OCI-LY1 (cell line): Measurements from ENCODE around the gene DYNC2I2.

Experiments
- H2AFZ ChIP-seq: fragments of 200-600 bp; sonication (generic), shearing (Covaris generic); 2 replicates; pipeline ENCODE4 v1.6.0; 2014; ENCODE audit warnings: antibody characterized with exemption, mild to moderate bottlenecking, low read length
- H3F3A ChIP-seq: fragments of 200-600 bp; sonication (generic), shearing (Covaris generic); 2 replicates; pipeline ENCODE4 v1.6.0; 2014; ENCODE audit warnings: mild to moderate bottlenecking, antibody characterized with exemption, low read length, moderate library complexity; ENCODE audit not compliant: insufficient read depth
- H3K27ac ChIP-seq: fragments of 200-600 bp; sonication (generic); 2 replicates; pipeline ENCODE4 v1.5.1; 2014; ENCODE audit warnings: low read length, mixed run types, mild to moderate bottlenecking, low read depth; ENCODE audit not compliant: poor library complexity, severe bottlenecking
- H3K27me3 ChIP-seq: fragments of 200-600 bp; sonication (generic); 2 replicates; pipeline ENCODE4 v1.6.0; 2014; ENCODE audit warnings: antibody characterized with exemption, mild to moderate bottlenecking, low read length, moderate library complexity; ENCODE audit not compliant: insufficient read depth
- H3K36me3 ChIP-seq: fragments of 200-600 bp; sonication (generic); 2 replicates; pipeline ENCODE4 v1.6.1; 2014; ENCODE audit warnings: mild to moderate bottlenecking, antibody characterized with exemption, low read length, moderate library complexity, mixed read lengths; ENCODE audit not compliant: insufficient read depth
- H3K4me1 ChIP-seq: fragments of 200-600 bp; sonication (generic); 2 replicates; pipeline ENCODE4 v1.5.1; 2014; ENCODE audit warnings: mild to moderate bottlenecking, low read length, moderate library complexity; ENCODE audit not compliant: insufficient read depth, severe bottlenecking
- H3K4me2 ChIP-seq: fragments of 200-600 bp; sonication (generic), shearing (Covaris generic); 2 replicates; pipeline ENCODE4 v1.6.1; 2014; ENCODE audit warnings: low read length
- H3K4me3 ChIP-seq: fragments of 200-600 bp; sonication (generic); 2 replicates; pipeline ENCODE4 v1.5.1; 2014; ENCODE audit warnings: low read length, low read depth, mild to moderate bottlenecking, mixed read lengths; ENCODE audit not compliant: poor library complexity, severe bottlenecking
- H3K79me2 ChIP-seq: fragments of 200-600 bp; shearing (Covaris generic); 2 replicates; pipeline ENCODE4 v1.6.1; 2016; ENCODE audit warnings: mixed run types, low read length, mixed read lengths; ENCODE audit not compliant: insufficient read depth
- H3K9ac ChIP-seq: fragments of 200-600 bp; sonication (generic), shearing (Covaris generic); 2 replicates; pipeline ENCODE4 v1.6.1; 2014; ENCODE audit warnings: mild to moderate bottlenecking, low read length, mixed read lengths
- H3K9me2 ChIP-seq: fragments of 200-600 bp; sonication (generic), shearing (Covaris generic); 2 replicates; pipeline ENCODE4 v1.6.1; 2014; ENCODE audit warnings: low read depth, mild to moderate bottlenecking, low read length, mixed read lengths
- H3K9me3 ChIP-seq: fragments of 200-600 bp; shearing (Covaris generic); 2 replicates; pipeline ENCODE4 v1.6.1; 2014; ENCODE audit warnings: low read length, mixed read lengths
- H4K20me1 ChIP-seq: fragments of 200-600 bp; sonication (generic), shearing (Covaris generic); 2 replicates; pipeline ENCODE4 v1.6.0; 2016; ENCODE audit warnings: mild to moderate bottlenecking, low read length; ENCODE audit not compliant: insufficient read depth
- EZH2 ChIP-seq: fragments of 200-600 bp; sonication (generic), shearing (Covaris generic); IDR thresholded peaks from 2 replicates; pipeline ENCODE4 v1.8.0; 2017; ENCODE audit warnings: borderline replicate concordance, mixed run types, mild to moderate bottlenecking, antibody characterized with exemption, low read length, moderate library complexity, mixed read lengths
- TF ChIP-seq, protein P1 (sequence below): fragments of 200-600 bp; sonication (generic), shearing (Covaris generic); IDR thresholded peaks from 2 replicates; pipeline ENCODE4 v1.5.1; 2017; ENCODE audit warnings: mild to moderate bottlenecking, antibody characterized with exemption, low read length, moderate library complexity, mixed read lengths

The DYNC2I2 gene

DNA sequence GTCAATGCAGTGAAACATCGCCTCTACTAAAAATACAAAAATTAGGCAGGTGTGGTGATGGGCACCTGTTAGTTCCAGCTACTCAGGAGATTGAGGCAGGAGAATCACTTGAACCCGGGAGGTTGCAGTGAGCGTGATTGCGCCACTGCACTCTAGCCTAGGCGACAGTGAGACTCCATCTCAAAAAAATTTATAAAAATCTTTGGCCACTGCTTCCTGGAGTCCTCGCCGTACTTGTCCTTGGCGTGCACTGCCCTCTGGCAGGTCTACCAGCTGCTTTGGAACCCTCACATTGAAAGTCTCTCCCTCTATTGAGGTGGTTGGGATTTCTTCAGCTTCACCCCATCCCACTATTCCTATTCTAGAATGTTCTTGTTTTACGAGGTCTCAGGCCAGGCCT is 25.0 kb downstream of the DYNC2I2 start:
- Histone ChIP-seq H3K9me3 (no peaks in the 10 kb centered on the region), H3K9me2 (no peaks in the 10 kb centered on the region), H2AFZ (no peak overlapping the region), H3F3A (no peaks in the 10 kb centered on the region), H3K36me3 (peaks cover 71% of the 10 kb centered on the region), H3K9ac (no peak overlapping the region), H3K27ac (no peak overlapping the region), H3K4me1 (no peaks in the 10 kb centered on the region), H4K20me1 (no peaks in the 10 kb centered on the region), H3K4me3 (no peak overlapping the region), H3K79me2 (no peaks in the 10 kb centered on the region), H3K4me2 (no peak overlapping the region), H3K27me3 (no peaks in the 10 kb centered on the region)
- TF ChIP-seq EZH2 = no peak
- TF ChIP-seq, protein P1, sequence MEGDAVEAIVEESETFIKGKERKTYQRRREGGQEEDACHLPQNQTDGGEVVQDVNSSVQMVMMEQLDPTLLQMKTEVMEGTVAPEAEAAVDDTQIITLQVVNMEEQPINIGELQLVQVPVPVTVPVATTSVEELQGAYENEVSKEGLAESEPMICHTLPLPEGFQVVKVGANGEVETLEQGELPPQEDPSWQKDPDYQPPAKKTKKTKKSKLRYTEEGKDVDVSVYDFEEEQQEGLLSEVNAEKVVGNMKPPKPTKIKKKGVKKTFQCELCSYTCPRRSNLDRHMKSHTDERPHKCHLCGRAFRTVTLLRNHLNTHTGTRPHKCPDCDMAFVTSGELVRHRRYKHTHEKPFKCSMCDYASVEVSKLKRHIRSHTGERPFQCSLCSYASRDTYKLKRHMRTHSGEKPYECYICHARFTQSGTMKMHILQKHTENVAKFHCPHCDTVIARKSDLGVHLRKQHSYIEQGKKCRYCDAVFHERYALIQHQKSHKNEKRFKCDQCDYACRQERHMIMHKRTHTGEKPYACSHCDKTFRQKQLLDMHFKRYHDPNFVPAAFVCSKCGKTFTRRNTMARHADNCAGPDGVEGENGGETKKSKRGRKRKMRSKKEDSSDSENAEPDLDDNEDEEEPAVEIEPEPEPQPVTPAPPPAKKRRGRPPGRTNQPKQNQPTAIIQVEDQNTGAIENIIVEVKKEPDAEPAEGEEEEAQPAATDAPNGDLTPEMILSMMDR = no peak

DNA sequence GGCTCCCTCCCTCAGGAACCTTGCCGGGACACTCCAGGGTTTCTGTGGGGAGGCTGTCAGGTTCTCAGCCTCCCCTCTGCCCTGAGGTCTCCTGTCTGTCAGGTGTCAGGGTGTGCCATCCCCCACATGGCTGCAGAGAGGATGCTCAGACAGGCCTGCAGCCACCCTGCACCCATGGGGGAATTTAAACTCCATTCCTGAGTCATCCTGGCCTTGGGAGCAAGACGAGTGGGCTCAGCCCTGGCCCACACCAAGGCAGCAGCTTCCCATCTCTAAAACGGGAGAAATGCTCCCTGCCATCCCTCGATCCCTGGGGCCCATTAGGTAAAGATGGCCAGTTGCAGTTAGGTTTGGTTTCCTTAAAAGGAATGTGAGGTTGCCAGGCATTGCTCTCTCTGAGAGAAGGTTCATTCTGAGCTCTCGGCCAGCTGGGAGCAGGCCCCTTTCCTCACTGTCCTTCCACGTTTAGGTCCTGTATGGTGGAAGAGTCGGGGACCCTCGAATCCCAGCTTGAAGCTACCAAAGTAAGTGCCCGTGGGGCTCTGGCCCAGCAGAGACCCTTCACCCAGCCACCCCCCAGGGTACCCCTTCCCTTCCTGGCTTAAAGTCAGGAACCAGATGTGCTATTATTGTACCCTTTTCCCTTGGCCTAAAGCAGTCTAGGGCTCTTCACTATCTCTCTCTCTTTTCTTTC is 26.6 kb downstream of the DYNC2I2 start:
- no peaks in the 10 kb centered on the region for H3K4me1 ChIP-seq
- H3K36me3 ChIP-seq = peaks cover 77% of the 10 kb centered on the region
- no peak overlapping the region for H3K4me3 ChIP-seq
- no peak overlapping the region for H3K9ac ChIP-seq
- no peak overlapping the region for H2AFZ ChIP-seq
- no peaks in the 10 kb centered on the region for H3K27me3 ChIP-seq
- H3K79me2 ChIP-seq = no peaks in the 10 kb centered on the region
- no peaks in the 10 kb centered on the region for H3K9me3 ChIP-seq
- no peaks in the 10 kb centered on the region for H3K9me2 ChIP-seq
- TF ChIP-seq, protein P1 = no peak
- no peak for TF ChIP-seq EZH2
- no peaks in the 10 kb centered on the region for H4K20me1 ChIP-seq
- H3K4me2 ChIP-seq = no peak overlapping the region
- no peak overlapping the region for H3K27ac ChIP-seq
- no peaks in the 10 kb centered on the region for H3F3A ChIP-seq

DNA sequence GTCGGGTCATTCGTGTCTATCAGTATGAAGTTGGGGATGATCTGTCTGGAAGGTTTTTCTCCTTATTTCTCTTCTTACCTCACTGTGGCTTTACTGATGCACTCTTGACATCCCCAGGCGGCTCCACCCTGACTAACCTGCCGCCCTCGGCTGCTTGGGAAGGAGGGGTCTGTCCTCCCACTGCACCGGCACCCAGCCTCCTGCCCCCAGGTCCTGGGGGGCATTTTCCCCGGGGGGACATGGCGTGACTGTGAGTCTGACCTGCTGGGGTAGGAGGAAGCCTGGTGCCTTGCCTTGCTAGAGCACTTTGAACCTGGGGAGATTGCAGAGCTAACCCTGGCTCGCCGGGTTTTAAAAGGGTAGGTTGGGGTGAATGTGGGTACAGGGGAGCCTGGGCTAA is 27.5 kb downstream of the DYNC2I2 start:
- no peaks in the 10 kb centered on the region for H3K9me3 ChIP-seq
- peaks cover 79% of the 10 kb centered on the region for H3K36me3 ChIP-seq
- TF ChIP-seq EZH2 = no peak
- TF ChIP-seq, protein P1 = no peak
- H3K27me3 ChIP-seq = no peaks in the 10 kb centered on the region
- H3K4me3 ChIP-seq = no peak overlapping the region
- no peaks in the 10 kb centered on the region for H3F3A ChIP-seq
- no peaks in the 10 kb centered on the region for H3K4me1 ChIP-seq
- H3K9me2 ChIP-seq = no peaks in the 10 kb centered on the region
- no peak overlapping the region for H3K4me2 ChIP-seq
- no peaks in the 10 kb centered on the region for H3K79me2 ChIP-seq
- H3K9ac ChIP-seq = no peak overlapping the region
- H4K20me1 ChIP-seq = no peaks in the 10 kb centered on the region
- no peak overlapping the region for H3K27ac ChIP-seq
- no peak overlapping the region for H2AFZ ChIP-seq
